Amygdala (tissue), 56 donors: Measurements from ENCODE around the gene DIAPH2.
"Not testable (repeated sequence)": the region's sequence is repeated elsewhere in the genome, so short reads cannot be mapped to it uniquely, and the experiment has no call there.

Source experiments
- DNase-seq, 56 donors: peaks; one replicate each; lab custom pipeline; 2025; lab: John Stamatoyannopoulos, UW

Gene DIAPH2

DNA sequence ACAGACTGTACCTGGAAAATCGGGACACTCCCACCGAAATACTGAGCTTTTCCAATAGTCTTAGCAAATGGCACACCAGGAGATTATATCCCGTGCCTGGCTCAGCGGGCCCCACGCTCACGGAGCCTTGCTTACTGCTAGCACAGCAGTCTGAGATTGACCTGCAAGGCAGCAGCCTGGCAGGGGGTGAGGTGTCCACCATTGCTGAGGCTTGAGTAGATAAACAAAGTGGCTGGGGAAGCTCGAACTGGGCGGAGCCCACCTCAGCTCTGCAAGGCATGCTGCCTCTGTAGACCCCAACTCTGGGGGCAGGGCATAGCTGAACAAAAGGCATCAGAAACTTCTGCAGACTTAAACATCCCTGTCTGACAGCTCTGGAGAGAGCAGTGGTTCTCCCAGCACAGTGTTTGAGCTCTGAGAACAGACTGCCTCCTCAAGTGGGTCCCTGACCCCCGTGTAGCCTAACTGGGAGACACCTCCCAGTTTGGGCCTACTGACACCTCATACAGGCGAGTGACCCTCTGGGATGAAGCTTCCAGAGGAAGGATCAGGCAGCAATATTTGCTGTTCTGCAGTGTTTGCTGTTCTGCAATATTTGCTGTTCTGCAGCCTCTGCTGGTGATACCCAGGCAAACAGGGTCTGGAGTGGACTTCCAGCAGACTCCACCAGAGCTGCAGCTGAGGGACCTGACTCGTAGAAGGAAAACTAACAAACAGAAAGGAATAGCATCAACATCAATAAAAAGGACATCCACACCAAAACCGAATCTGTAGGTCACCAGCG is 725.2 kb downstream of the DIAPH2 start:
- DNase-seq, result not testable (repeated sequence)

DNA sequence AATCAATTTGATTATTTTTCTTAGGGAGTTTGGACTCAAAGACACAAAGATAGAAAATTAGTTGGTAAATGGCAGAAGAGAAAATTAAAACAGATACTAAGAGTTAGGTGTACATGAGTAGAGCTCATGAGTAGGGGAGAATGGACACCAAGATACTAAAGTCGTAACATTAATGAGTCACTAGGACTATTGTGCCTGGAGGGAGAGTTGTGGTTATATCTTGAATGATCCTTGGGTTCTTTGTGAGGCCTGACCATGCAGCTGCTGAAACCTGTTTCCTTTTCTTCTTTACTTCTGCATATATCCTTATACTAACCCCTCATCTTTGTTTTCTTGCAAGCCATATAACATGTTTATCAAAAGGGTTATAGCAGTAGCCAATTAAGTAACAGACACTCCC is 731.8 kb downstream of the DIAPH2 start:
- DNase-seq, result no peak

DNA sequence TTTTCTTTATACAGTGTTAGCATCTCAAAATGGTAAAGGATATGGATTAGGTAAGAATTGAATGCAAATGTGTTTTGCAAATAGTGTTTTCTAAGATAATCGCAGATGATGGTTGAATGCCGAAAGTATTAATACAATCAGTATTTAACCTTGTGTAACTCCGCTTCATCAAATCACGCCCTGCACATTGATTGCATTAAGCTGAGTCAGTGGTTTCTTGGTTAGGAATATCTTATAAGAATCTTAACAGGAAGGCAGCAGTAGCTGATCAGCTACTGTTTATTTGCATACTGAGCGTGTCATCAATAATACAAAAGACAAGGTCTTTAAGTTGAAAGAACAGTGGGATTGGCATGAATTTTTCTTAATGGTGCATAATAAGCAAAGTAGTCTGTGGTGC is 744.5 kb downstream of the DIAPH2 start:
- DNase-seq, result no peak

DNA sequence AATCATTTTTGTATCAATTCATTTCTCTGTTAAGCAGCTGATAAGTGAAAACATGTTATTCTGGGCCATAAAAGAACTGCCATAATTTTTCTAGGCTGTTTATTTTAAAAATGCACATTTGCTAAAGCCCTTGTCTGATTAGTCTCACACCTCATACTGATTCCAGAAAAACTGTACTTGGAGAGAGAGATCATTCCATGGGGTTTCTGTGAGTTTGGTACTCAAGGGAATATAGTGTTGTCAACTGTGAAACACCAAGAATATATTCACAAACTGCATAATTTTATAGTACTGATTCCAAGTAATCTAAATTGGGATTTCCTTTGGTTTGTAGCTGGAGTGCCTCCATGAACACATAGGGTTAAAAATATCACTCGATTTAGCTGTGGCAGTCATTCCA is 746.6 kb downstream of the DIAPH2 start:
- DNase-seq, result no peak

- DNase-seq, result no peak
Observed at GRCh38 chrX:97446298-97446882, 761.7 kb downstream of the DIAPH2 start.

GRCh38 chrX:97447306-97447705 is 762.7 kb downstream of the DIAPH2 start:
- no peak for DNase-seq

DNA sequence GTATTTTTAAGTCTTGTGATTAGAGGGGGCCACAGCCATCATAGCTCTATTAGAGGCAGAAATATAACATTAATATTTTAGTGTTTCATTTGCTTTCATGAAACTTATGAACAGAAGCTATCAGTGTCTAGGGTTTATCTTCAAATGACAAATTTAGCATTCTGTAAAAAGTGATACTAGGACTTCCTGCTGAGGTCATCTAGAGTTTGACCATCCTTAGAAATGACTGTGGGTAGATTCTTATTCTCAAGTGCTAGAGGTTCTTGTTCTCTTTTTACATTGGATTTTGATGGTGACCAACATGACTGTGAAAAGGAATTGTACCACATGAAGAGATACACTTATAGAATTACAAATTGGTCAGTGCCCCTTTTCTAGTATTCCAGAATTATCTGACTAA is 767.6 kb downstream of the DIAPH2 start:
- no peak for DNase-seq

GRCh38 chrX:97461763-97462162 is 777.1 kb downstream of the DIAPH2 start:
- no peak for DNase-seq

- DNase-seq, result no peak
Observed at GRCh38 chrX:97471071-97471470, 786.4 kb downstream of the DIAPH2 start.

- no peak for DNase-seq
Observed at GRCh38 chrX:97474933-97475332, 790.3 kb downstream of the DIAPH2 start.

DNA sequence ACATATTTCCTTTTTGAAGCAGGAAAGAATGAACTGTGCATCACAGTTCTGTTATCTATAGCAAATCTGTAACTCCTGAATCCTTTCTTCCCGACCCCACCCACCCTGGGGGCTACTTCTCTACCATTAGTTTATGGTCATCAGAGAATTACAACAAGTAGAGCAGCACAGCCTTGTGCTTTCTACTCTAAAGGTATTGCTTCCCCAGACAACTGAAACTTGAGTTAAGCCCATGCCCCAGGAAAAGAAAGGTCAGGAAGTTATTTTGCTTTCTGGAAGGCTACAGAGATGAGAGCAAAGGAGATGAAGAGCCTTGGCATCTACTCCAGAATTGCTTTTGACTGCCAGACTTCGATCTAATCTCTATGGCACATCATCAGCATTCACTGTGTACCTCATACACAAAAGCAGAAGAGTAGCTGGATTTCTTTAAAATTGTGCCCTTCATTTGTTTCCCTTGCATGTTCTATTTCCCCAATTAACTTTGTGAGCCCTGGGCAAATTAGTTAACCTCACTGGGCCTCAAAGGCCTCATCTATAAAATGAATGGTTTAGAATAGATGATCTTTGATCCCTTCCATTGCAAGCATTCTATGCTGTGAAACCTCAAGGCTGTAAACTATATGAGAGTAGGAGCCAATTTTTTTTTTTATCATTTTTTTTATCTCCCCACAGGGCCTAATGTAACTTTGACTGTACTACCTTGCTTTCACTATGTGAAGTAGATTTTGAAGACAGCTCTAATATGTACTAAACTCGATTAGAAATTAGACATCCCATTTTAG is 794.7 kb downstream of the DIAPH2 start:
- DNase-seq, result no peak

DNA sequence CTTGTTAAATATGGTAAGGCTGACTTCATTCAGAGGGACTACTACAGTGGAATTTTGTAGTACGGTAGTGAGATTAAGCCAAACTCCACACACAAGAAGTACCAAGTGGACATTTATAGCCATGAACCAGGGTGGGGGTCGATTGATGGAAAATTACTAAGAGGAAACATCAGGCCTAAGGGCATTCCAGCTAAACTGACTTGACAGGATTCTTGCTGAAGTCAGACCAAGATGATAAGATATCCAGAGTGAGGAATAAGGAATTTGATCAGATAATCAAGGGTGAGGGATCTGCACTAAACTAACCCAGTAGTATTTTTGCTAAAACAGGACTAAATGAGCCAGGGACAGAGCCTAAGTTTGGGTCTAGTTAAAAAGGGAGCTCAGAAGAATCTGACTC is 796.6 kb downstream of the DIAPH2 start:
- DNase-seq, result no peak

DNA sequence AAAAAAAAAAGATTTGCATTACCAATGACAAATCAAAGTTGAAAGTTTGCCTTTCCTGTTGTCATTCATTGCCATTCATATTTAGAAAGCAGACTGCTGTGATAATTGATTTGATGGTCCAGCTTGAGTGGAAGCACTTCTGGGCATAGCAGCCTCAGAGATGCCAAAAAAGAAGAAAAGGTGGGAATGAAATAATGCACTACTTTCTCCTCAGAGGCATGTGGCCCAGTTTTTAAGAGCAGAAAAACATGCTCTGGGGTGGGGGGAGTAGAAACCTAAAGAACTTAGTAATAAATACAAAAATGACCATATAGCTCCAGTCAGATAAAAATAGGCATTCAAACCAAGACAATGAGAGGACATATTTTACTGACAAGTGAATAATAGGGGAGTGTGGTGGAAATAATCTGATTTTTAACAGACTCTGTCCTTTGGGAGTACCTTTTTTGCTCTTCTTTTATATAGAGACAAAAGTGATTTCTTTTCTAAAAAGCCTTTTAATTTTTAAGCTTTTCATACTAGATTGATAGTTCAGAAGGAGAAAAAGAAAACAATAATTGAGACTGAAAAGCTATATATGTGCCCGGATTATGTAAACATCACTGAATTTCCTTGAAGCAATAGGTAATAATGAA is 798.1 kb downstream of the DIAPH2 start:
- no peak for DNase-seq

DNA sequence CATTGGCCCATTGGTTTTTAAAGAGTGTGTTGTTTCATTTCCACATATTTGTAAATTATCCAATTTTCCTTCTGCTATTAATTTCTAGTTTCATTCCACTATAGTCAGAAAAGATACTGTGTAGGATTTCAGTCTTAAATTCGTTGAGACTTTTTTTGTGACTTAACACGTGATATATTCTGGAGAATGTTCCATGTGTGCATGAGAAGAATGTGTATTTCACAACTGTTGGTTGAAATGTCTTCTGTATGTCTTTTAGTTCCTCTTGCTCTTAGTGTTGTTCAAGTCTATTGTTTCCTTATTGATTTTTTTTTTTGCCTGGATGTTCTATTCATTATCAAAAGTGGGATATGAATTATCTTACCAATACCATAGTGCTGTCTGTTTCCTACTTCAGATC is 806.0 kb downstream of the DIAPH2 start:
- no peak for DNase-seq

DNA sequence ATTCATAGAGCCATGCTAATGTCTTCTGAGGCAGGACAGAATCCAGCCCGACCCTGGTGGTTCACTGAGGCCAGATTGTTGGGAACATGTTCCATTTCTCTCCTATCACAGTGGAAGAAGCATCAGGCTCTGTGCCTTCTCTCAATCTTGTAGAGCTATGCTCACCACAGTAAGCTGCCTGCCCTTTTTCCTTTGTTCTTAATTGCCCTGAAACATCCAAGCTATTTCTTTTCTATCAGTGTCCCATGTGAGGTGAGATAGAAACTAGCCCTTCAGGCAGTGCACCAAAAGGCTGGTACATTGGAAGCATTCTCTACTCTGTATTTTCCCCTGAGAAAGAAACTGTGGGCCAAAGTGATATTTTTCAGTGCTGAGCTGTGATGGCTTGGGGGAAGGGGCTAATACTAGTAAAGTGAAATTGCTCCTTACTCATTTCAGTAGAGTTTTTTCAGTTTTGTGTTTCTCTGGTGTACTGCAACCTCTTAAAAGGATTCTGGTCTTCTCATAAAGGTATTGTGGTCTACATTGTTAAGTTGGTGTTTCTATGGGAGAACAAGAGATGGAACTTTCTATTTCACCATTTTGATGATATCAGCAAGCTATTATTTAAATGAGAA is 810.2 kb downstream of the DIAPH2 start:
- DNase-seq, result no peak

GRCh38 chrX:97498093-97498492 is 813.5 kb downstream of the DIAPH2 start:
- DNase-seq, result no peak

DNA sequence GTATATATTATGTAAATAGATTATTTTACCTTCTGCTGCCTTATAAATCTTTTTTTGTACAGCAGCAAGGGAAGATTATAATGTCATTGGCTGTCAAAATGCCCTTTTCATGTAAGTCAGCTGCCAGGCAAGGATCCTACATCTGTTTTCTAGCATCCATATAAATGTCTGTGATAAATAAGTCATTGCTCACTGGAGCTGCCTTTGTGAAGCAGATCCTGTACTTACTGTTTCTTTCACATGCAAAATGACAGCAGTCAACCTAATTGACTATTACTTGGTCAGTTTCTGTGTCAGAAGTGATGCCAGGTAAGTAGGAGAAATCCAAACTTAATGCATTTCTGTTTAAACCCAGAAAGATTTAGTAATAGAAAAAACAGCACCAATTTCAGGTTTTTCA is 819.8 kb downstream of the DIAPH2 start:
- no peak for DNase-seq

GRCh38 chrX:97517763-97518162 is 833.1 kb downstream of the DIAPH2 start:
- no peak for DNase-seq

DNA sequence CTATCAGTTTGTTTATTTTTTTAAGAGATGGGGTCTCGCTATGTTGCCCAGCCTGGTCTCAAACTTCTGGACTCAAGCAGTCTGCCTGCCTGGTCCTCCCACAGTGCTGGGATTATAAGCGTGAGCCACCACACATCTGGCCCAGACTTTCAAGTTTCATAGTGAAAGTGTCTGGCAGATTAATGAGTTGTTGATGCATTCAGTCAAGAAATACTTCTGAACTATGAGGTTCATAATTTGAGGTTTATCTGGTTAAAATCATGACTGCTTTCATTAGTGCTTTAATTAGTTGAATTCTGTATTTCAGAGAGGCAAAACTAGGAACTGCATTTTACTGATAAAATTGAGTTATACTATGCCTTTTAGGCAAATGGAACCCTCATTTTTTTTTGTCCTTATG is 837.7 kb downstream of the DIAPH2 start:
- DNase-seq, result no peak

- DNase-seq, result no peak
Observed at GRCh38 chrX:97524340-97524739, 839.7 kb downstream of the DIAPH2 start.

GRCh38 chrX:97524997-97525396 is 840.4 kb downstream of the DIAPH2 start:
- no peak for DNase-seq
